Fibroblast of skin of abdomen (primary cell): ENCODE measurements around the gene ZNF48.
"Not testable (repeated sequence)": the region's sequence is repeated elsewhere in the genome, so short reads cannot be mapped to it uniquely, and the experiment has no call there.

ENCODE experiments used
- DNase-seq: peaks from one replicate; pipeline ENCODE4 v3.0.0-alpha.2; 2013

Gene ZNF48

DNA sequence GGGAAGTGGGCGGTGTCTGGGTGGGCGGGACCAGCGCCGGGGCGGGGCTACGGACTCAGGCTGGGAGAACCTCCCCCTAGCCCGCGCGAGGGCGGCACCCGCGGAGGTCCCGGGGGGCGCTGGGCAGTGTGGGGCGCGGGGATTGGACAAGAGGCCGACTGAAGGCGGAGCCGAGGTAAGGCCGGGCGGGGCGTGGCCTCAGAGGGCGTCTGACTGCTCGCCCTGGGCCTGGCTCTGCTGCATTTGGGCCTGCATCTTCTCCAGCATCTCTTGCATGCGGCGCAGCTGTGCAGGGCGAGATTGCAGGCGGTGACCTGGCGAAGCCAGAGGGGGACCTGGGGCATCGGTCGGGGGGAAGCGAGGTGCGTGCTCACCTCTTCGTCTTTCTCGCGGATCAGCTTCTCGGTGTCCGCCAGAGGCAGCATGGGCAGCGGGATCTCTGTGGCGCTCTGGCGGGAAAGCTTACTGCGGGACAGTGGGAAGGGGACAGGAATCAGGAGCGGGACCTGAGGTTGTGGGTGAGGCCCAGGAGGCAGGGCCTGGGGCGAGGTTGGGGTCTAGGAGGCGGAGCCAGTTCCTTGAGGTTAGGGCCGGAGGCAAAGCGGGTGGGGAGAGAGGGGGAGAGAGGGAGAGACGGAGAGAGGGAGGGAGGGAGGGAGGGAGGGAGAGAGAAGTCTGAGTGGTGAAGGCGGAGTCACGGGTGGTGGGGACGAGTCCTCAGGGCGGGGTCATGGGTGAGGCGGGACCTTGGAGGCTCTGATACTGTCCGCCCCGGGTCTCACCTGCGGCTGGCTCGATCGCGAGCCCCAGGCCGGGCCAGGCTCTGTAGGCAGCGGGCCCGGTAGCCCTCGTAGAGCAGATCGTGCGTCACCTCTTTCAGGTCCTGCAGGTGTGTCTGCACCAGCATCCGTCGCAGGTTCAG, 16.7 kb upstream of the ZNF48 start:
- DNase-seq, result peak; percentile 98

DNA sequence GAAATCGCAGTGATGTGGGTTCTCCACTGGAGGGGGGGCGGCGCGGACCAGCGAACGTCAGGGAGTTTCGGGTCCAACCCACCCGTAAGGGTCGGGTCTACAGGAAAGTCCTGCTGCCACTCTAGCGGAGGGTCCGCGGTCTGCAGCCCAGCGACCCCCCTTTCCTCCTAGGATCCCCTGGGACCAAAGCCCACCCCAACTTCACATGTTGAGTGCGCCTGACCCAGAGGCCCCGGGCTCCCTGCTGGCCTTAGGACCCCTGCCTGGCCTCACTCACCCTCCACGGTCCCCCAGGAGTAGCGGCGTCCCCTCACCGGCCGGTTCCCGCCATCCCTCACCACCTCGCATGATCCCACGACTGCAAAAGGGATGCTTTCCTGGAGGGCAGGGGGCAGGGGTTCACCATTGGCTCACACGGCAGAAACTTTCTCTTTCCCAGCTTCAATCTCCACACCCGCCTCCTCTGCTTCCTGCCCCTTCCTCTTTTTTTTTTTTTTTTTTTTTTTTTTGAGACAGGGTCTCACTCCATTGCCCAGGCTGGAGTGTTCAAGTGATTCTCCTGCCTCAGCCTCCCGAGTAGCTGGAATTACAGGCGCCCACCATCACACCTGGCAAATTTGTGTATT, 15.9 kb upstream of the ZNF48 start:
- DNase-seq, result no peak

DNA sequence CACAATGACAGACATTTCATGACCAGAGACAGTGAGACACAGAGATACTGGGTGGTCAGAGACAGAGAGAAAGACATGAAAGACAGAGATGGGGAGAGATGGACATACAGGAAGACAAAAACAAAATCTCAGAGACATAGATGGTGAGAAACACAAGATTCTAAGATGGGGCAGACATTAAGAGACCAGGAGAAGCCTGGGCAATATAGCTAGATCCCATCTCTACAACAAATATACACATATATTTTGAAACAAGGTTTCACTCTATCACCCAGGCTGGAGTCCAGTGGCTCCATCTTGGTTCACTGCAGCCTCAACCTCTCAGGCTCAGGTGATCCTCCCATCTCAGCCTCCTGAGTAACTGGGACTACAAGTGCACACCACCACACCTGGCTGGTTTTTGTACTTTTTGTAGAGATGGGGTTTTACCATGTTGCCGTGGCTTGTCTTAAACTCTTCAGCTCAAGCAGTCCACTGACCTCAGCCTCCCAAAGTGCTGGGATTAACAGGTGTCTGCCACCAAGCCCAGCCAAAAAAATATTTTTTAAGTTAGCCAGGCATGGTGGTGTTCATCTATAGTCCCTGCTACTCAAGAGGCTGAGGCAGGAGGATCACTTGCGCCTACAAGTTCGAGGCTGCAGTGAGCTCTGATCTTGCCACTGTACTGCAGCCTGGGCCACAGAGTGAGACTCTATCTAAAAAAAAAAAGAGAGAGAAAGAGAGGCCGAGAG, 15.0 kb upstream of the ZNF48 start:
- no peak for DNase-seq

DNA sequence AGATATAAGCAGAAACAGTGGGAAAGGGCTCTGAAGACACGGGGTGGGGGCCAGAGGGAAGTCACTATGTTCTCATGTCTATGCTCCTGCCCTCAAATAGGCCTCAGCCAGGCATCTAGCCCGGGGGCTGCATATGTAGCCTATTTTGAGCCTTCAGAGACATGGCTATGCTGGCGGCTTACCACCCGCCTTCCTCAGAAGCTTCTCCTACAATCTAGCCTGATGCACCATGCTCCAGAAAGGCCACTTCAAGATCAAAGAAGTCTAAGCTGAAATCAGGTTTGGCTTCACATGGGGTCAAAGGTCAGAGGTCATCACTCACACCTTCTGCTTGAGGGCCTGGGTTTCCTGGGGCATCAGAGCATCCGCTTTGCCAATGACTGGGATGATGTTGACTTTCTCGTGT, 14.4 kb upstream of the ZNF48 start:
- no peak for DNase-seq

DNA sequence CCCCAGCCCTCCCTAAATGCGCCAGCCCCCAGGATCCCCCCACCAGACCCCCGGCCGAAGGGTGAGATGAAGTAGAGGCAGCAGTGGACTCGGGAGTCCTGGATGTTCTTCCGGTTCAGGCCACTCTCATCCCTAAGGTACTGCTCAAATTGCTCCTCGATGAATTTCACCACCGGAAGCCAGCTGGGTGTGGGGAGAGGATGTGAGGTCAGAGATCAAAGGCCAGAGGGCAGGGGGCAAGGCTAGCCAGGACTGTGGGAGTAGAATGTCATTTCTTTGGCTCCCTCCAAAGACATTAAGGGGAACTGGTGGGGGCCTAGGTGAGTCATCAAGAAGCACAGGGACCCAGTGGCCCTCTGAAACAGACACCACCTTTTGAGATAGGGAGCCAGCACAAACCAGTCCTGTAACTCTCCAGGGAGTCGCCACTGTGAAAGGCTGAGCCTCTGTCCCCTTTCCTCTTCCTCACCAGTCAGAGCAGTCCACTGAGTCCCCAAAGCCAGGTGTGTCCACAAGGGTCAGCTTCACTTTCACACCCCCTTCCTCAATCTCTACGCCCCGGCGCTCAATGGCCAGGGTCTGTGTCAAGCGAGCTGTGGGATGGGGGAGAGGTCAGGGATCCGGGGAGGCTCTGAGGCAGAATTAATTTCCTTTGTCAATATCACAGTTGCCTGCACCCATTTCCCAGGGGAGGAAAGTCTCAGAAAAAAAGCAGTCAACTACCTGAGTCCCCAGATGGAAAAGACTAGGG, 13.8 kb upstream of the ZNF48 start:
- no peak for DNase-seq

DNA sequence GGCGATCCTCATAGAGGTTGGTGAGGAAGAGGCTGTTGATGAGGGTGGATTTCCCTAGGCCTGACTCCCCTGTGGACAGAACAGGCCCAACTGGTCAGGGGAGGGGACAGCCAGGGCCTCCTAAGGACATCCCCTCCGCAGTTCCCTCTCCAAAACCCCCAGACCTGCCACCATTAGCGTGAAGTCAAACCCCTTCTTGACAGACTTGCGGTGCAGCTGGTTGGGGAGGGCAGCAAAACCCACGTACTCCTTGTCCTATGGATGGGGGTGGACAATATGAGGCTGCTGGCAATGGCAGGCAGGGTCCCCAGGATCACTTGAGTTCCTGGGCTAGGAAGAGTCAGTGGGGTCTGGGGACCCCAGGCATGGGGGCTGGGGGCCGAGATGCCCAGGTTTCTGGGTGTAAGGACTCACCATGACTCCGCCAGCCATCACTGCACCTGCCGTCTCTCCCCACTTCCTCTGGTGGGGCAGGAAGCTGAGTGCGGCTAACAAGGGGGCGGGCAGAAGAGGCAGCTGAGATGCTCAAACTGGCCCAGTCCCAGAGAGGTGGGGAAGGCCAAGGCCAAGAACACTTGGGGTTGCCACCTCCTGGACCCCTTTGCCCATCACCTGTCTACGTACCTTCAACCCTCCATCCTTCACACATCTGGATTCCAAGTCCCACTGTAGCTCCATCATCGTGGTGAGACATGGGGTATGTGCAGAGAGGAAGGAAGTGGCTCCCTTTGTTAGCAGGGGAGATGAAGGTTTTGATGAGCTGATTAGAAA, 12.9 kb upstream of the ZNF48 start, which contains the start of gene SEPTIN1:
SEPTIN1 (minus strand) TSS at position 451 of the 771 bp plus-strand sequence; CDS start at position 432, 19 bp downstream.
- DNase-seq, result no peak

DNA sequence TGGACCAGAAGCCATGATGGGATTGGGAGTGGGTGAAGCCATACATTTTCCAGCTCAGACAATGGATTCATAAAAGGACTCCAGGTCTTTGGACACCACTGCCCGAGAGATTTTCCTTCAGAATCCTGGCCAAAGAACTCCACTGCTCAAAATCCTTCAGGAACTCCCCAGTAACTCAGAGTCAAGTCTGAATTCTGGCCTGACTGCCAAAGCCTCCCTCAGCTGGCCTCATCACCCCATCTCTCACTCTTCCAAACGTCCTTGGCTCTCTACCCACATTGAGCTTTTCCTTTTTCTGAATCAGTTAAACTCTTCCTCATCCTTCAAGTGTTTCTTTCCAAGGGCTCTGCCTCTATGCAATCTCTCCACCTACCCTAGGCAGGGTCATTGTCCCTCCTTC, 11.7 kb upstream of the ZNF48 start:
- no peak for DNase-seq

DNA sequence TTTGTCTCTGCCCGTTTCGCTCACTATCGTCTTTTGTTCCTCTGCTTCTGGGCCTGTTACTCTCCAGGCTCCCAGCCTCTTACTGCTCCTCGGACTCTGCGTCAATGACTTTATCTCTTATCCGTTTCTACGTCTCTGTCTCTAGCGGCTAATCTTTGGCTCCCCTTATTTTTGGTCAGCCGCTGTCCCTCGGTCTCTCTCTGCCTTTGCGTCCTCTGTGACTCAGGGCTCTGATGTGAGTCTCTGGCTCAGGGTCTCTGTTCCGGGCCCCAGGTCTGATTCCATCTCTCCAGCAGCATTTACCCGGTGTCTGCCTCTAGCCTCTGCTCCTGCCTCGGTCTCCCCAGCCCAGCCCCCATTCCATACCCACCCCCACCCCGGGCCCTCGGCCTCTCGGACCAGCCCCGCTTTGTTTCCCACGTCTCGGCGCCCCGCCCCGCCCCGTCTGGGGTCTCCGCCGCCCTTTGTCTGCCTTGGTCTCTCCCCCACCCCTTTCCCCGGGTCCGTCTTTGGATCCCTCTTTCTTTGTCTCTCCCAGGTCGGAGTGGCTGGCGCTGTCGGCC, 547 bp upstream of the ZNF48 start:
- DNase-seq, result peak; percentile 12

DNA sequence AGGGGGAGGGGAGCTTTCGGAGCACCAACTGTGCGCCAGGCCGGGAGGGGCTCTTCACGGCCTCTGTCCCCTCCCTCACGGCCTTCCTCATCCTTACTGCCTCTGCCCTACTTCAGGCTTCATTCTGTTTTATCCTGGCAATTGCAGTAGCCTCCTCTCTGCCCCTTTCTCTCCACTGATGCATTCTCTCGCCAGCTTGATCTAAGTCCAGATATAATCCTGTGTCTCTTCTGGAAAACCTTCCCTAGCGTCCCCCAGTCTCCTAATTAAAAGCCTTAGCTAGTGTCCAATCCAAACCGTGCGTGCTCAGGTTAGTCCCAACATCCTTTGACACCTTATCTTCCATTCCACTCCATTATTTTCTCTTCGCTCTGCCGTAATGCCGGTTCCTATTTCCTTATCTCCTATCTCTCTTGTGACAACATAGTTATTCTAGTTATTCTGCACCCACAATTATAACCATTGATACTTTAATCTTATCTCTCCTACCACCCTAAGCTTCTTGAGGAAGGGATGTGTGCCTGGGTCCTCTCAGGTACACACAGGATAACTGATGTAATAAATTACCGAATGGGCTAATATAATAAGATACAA, 869 bp downstream of the ZNF48 start:
- no peak for DNase-seq

DNA sequence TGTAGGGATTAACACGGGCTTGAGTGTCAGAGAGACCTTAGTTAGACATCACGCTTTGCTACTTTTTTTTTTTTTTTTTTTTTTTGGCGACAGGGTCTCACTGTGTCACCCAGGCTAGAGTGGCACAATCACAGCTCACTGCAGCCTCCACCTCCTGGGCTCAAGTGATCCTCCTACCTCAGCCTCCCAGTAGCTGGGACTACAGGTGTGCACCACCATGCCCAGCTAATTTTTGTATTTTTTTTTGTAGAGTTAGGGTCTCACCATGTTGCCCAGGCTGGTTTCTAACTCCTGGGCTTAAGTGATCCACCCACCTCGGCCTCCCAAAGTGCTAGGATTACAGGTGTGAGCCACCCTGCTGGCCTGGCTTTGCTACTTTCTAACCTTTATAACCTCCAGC, 1.4 kb downstream of the ZNF48 start:
- not testable (repeated sequence) for DNase-seq

DNA sequence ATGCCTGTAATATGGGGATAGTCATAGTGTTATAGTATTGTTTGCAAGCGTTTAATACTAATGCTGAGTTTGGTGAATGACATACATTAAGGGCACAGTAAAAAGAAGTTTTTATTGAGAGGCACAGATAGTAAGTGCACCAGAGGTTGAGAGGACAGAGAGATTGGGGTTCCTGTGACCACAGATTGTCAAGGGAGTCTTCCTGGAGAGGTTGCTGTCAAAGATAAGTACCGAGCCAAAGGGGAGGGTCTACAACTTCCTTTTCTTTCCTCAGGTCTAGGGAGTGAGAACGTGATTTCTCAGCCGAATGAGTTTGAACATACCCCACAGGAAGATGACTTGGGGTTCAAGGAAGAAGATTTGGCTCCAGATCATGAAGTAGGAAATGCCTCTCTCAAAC, 1.8 kb downstream of the ZNF48 start:
- DNase-seq, result no peak

DNA sequence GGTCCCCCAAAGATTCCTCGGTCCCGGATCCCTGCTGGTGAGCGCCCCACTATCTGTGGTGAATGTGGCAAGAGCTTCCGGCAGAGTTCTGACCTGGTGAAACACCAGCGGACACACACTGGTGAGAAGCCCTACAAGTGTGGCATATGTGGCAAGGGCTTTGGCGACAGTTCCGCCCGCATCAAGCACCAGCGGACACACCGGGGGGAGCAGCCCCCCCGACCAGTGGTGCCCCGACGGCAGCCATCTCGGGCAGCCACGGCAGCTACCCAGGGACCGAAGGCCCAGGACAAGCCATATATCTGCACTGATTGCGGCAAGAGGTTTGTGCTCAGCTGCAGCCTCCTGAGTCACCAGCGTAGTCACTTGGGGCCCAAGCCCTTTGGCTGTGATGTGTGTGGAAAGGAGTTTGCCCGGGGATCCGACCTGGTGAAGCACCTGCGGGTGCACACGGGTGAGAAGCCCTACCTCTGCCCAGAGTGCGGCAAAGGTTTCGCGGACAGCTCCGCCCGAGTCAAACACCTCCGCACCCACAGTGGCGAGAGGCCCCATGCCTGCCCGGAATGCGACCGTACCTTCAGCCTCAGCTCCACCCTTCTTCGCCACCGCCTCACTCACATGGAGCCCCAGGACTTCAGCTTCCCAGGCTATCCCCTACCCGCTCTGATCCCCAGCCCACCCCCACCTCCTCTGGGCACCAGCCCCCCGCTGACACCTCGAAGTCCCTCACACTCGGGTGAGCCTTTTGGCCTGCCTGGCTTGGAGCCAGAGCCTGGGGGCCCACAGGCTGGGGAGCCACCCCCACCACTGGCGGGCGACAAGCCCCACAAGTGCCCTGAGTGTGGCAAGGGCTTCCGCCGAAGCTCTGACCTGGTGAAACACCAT, 2.8 kb downstream of the ZNF48 start:
- no peak for DNase-seq

DNA sequence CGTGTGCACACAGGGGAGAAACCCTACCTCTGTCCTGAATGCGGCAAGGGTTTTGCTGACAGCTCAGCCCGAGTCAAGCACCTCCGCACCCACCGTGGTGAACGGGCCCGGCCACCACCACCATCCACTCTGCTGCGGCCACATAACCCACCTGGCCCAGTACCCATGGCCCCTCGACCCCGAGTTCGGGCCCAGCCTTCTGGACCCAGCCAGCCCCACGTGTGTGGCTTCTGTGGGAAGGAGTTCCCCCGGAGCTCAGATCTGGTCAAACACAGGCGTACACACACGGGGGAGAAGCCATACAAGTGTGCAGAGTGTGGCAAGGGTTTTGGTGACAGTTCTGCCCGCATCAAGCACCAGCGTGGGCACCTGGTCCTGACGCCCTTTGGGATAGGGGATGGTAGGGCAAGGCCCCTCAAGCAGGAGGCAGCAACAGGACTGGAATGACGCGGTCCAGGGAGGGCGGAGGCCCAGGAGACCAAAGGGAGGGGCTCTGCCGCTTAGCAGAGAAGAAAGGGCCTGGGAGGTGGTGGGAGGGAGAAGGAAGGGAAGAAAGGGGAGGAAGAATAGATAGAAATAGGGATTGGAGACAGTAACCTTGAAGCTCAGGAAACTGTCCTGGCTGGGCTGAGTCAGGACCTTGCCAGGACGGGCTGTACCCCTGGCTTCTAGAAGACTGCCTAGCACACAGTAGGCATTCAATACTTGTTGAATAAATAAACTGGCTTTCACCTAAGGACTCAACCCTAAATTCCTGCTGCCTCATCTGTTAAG, 3.6 kb downstream of the ZNF48 start:
- DNase-seq, result no peak

DNA sequence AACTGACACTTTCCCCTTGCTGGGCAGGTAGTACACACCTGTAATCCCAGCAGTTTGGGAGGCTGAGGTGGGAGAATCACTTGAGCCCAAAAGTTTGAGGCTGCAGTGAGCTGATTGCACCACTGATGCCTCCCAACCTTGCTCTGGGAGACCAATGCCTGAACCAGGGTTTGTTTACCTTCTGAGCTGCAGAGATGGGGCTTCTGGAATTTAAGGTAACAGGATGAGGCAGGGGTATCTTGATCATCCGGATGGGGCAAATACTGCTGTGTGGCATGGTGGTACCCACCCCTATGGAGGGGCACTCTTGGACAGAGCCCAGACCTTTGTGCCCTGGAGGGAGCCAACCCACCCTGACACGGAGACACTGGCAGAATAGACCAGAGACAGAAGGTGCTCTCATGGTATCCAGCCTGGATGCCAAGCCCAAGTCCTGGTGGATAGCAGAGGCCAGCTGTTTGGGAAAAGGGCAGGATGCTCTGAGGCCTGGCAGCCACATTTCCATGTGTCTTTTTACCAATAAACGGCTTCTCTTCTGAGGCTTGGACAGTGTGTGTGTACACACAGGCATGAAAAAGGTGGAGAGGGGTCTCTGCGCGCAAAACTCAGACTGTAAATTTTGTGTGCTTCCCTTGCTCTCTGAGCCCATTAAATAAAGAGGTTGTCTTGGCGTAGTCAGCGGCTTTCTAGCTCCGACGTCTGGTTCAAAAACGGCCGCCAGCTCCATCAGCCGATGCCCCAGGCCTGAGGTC, 4.4 kb downstream of the ZNF48 start:
- no peak for DNase-seq

DNA sequence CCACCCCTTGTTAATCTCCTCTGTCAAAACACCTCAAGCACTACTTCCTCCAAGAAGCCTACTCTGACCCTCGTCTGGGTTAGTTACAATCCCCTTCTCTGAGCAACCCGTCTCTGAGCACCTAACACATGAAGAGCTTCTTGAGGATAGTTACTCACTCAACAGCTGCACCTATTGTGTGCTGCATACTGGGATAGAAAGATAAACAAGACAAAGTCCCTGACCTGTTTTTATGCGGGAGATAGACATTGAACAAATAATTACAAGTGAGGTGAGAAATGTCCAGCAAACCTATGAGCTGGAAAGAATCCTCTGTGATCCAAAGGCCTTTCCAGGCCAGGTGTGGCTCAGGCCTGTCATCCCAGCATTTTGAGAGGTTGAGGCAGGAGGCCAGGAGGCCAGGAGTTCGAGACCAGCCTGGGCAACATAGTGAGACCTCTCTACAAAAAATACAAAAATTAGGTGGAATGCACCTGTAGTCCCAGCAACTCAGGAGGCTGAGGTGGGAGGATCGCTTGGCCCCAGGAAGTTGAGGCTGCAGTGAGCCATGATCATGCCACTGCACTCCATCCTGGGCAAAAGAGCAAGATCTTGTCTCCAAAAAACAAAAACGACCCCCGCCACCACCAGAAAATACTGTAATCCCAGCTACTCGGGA, 6.7 kb downstream of the ZNF48 start:
- DNase-seq, result no peak

DNA sequence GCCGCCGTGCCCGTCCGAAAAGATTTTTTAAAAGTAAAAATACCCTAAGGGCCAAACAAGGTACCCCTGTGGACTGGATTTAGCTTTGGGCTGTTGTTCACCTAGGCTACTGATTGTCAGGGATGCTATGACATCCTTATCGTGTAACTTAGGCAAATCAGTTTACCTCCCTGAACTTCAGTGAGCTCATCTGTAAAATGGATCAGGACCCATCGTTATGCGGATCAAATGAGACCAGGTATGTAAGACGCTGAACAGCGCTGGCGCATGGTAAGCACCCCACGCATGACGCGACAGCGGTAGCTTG, 11.5 kb downstream of the ZNF48 start:
- no peak for DNase-seq

DNA sequence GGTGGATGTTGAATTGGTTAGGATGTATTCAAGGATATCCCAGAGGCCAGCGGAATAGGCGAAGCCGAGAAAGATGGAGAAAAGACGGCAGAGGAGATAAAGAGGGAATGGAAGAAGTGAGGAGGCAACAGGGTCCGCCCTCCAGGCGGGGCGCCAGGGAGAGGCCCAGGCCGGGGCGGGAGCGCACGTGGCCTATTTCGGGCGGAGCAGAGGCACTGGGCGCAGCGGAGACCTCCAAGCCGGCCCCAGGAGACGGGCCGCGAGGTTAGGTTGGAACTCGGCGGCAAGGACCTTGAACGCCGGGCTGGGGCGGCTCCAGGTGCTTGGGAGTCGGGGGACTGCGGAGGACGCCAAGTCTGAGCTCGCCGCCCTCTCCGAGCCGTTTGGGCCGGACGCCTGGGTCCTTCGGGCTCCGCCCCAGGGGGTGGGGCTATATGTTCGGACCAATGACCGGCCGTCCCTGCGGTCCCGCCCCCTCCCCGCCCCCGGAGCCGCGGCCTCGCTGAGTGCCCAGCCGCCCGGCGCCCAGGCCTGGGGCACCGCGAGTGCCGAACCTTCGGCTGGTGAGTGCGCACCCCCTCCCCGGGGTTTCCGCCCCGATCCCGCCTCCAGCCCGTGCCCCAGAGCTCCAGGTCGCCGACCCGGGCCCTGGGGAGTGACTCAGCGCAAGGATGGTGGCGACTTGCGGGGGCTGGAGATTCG, 12.0 kb downstream of the ZNF48 start, which contains the start of gene ZNF771:
ZNF771 (plus strand) TSS at position 505 of the 702 bp plus-strand sequence. CDS start 448 bp downstream, outside the sequence.
- peak; percentile 86 for DNase-seq
